22Rv1 (cell line): ENCODE measurements around the gene TENT5C.
A peak's percentile ranks its signal among the peaks of the same experiment; 100 is the strongest.

ENCODE experiments used
- H3K27ac ChIP-seq: fragments of 450-650 bp; 2 replicates; pipeline ENCODE4 v1.5.1; 2017
- ZFX ChIP-seq: fragments of 450-650 bp; IDR thresholded peaks from 2 replicates; pipeline ENCODE4 v1.6.1; 2017; ENCODE audit warnings: antibody characterized with exemption, borderline replicate concordance
- TF ChIP-seq, protein P1 (sequence below): fragments of 450-650 bp; IDR thresholded peaks from 2 replicates; pipeline ENCODE4 v1.5.1; 2017; ENCODE audit warnings: mild to moderate bottlenecking

Gene TENT5C

DNA sequence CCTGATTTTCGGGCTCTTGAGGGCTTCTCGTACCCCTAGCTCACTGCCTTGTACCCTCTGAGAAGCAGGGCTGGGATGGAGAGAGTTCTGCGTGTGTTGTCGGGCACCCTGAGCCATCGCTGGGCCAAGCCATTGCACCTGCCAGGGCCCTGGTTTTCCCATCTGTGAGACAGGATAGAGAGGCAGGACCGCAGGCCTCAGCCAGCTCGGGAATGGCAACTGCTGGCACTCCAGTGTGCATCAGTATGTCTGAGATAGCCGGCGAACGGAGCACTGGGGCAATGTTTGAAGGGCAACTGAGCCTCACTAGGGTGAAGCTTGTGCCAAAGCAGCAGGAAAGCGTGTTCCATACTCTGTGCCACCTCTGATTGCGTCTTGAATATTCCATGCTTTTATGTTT is 66.9 kb downstream of the TENT5C start:
- TF ChIP-seq, protein P1, sequence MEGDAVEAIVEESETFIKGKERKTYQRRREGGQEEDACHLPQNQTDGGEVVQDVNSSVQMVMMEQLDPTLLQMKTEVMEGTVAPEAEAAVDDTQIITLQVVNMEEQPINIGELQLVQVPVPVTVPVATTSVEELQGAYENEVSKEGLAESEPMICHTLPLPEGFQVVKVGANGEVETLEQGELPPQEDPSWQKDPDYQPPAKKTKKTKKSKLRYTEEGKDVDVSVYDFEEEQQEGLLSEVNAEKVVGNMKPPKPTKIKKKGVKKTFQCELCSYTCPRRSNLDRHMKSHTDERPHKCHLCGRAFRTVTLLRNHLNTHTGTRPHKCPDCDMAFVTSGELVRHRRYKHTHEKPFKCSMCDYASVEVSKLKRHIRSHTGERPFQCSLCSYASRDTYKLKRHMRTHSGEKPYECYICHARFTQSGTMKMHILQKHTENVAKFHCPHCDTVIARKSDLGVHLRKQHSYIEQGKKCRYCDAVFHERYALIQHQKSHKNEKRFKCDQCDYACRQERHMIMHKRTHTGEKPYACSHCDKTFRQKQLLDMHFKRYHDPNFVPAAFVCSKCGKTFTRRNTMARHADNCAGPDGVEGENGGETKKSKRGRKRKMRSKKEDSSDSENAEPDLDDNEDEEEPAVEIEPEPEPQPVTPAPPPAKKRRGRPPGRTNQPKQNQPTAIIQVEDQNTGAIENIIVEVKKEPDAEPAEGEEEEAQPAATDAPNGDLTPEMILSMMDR = no peak
- TF ChIP-seq ZFX = no peak
- H3K27ac ChIP-seq = no peak overlapping the region

DNA sequence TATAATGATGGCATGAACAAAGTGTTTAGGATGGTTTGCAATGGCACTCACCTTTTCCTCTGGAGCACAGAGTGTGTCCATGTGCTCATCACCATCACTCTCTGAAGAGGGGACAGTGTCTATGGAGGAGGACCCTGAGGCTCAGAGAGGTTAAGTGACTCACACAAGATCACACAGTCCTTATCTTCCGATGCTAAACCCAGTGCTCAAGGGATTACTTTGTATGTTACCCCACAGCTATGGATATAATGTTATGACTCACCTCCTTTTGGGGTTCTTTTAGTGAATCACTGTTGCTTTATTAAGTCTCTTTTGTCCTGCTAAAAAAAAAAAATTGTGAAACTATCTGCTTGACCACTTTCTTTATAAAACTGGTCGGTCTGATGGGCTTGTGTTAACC is 67.6 kb downstream of the TENT5C start:
- H3K27ac ChIP-seq = no peak overlapping the region
- no peak for TF ChIP-seq ZFX
- TF ChIP-seq, protein P1 = no peak

DNA sequence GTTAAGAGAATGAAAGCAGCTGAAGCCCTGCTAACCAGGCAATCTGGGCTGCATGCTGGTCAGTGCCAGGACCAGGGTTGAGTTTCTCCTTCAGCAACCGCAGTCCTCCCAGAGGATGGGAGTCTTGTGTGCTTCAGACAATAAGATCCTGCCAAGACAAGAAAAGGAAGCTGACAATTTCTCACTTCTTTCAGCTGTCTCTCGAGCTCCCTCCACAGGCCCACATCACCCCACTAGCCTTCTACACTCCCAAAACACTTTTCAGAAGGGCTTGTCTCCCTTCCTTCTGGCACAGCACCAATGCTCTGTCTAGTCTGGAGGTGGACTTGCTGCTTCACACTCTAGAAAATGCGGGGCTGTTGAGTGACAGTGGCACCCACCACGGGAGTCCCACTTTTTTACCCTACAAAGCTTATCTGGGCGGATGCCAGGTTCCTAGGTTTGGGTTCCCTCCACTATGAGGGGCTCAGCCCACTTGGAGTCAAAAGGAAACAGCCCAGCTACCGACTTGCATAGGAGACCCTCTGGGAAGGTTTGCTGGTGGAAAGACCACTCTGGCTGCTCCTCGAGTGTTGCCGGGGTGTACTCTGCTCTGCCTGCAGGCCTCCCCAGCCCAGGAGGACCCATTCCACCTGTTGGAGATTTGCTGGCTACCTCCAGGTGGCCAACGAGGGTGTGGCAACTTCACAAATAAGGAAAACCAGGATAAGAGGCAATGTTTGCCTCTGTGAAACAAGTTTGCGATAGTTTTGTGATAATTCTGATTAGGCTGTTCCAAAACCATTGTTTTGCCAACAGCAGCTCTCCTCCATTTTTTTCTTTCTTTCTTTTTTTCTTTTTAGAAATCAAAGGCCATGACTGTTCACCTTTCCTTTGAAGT is 68.9 kb downstream of the TENT5C start:
- no peak overlapping the region for H3K27ac ChIP-seq
- TF ChIP-seq ZFX = no peak
- TF ChIP-seq, protein P1 = 0 out of 2 replicates have a peak, but pooled peaks have one; percentile 11

DNA sequence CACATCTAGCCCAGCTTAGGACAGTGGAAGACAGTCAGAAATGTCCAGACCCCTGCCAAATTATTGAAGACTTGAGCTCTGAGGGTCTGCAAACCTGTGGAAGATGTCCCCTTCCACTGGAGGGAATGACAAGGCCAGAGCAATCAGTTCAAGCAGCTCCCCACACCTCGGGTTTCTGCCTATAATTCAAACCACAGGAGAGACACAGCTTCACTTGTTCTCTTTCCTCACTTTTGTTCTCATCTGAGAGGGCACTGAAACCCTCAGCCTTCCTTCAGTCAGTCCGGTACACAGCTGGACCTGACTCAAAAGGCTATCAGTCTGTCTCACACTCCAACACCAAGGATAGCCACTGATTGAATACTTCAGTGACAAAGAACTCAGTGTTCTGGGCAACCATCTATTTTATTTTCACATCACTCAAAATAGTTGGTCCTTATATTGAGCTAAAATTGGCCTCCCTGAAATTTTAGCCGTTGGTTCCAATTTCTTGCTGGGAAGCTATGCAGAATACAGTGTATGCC is 70.1 kb downstream of the TENT5C start:
- H3K27ac ChIP-seq = no peak overlapping the region

GRCh38 chr1:117676615-117677130 is 70.8 kb downstream of the TENT5C start:
- no peak for TF ChIP-seq ZFX
- TF ChIP-seq, protein P1 = no peak

More for the DNA sequence above, 70.1 kb downstream of the TENT5C start:
- no peak for TF ChIP-seq ZFX
- TF ChIP-seq, protein P1 = no peak

More at GRCh38 chr1:117676615-117677130, 70.8 kb downstream of the TENT5C start:
- H3K27ac ChIP-seq = no peak overlapping the region
